GM12873 (cell line): ENCODE results near the gene MYO19.
A peak's percentile ranks its signal among the peaks of the same experiment; 100 is the strongest.

Experiments used
- TF ChIP-seq, protein P1 (sequence below): IDR thresholded peaks from 2 replicates; pipeline ENCODE4 v1.5.1; 2012; ENCODE audit warnings: low read depth, mild to moderate bottlenecking, moderate library complexity, low read length, control low read depth; ENCODE audit not compliant: insufficient read depth; ENCODE audit errors: missing control alignments

MYO19 gene

DNA sequence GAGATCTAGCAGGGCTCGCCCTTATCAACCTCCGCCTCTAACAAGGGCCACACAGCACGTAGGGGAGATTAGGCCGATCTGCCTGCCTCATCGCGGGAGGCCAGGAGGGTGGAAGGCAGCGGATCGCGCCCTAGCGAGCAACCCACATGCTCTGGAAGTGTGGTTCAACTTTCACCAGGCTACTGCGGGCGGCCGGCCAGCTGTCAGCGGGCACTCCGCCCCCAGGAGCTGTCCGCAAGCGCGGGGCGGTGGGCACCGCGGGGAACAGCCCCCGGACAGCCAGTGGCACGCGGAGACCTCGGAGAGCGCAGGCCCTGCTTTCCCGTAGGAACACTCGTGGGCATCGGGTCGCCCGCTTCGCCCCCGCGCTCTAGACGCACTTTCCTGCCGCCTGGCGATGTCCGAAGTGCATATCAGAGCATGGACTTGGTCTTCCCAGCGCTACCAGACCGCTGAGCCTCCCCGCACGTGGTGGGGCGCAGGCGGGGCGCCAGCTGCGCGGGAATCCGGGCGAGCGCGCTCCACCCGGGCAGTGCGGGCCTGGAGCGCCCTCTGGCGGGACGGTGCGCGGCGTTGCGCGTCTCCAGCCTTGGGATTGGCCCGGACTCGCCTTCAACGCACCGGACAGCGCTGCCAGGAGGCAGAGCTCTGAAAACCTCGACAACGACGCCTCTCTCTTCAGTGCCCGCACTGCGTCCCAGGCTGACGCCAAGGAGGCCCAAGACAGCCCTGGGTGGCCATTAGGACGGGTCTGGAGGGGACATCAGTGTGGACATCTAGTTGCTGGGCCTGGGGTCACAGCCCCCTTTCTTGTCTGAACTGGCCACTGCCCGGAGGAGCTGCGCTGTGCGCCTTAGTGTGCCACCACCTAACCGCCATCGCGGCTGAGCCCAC lies 51.8 kb downstream of the MYO19 start:
- TF ChIP-seq, protein P1, sequence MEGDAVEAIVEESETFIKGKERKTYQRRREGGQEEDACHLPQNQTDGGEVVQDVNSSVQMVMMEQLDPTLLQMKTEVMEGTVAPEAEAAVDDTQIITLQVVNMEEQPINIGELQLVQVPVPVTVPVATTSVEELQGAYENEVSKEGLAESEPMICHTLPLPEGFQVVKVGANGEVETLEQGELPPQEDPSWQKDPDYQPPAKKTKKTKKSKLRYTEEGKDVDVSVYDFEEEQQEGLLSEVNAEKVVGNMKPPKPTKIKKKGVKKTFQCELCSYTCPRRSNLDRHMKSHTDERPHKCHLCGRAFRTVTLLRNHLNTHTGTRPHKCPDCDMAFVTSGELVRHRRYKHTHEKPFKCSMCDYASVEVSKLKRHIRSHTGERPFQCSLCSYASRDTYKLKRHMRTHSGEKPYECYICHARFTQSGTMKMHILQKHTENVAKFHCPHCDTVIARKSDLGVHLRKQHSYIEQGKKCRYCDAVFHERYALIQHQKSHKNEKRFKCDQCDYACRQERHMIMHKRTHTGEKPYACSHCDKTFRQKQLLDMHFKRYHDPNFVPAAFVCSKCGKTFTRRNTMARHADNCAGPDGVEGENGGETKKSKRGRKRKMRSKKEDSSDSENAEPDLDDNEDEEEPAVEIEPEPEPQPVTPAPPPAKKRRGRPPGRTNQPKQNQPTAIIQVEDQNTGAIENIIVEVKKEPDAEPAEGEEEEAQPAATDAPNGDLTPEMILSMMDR = peak; percentile 90

DNA sequence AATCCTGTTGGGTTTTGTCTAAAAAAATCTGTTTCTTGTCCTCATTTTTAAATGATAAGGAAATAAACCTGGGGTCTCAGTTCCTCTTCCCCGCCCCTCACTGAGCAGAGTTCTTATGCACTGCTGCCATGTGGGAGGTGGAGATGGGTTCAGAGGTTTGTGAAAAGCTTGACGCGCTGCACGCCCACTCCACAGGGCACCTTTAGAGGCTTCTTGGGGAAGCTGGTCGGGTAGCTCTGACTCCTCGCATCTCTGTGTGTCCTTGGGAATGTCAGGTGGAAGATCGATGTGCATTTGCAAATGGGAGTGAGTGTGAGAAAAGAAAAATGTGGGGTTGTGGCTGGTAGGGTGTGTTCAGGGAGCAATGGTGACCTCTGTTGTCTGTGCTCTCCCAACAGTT lies 52.8 kb downstream of the MYO19 start:
- TF ChIP-seq, protein P1 = no peak

DNA sequence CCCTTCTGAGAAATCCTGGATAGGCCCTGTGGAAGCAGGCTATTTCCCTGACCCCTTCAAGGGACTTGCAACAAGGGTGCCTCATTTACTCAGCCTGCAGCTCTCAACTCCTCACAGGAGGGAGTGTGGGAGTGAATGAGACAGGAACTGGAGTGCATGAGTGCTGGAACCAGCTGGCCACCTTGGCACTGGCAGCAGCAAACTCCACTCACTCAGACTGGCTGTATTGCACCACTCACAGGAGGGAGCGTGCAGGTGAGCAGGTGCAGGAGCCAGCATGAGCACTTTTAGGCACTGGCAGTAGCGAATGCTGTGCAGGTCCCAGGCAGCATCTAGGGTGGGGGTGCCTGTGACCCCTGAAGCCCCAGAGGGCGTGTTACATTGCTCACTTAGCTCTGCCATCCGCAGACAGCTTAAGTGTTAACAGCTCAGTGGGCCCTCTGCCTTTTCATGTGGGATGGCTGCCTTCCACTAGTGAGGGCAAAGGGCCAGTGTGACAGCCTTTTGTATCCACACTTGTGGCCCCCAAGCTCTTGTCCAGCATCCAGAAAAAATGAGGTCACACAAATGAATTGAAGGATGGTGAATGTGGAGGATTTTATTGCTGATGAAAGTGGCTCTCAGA lies 59.2 kb downstream of the MYO19 start:
- TF ChIP-seq, protein P1 = no peak

DNA sequence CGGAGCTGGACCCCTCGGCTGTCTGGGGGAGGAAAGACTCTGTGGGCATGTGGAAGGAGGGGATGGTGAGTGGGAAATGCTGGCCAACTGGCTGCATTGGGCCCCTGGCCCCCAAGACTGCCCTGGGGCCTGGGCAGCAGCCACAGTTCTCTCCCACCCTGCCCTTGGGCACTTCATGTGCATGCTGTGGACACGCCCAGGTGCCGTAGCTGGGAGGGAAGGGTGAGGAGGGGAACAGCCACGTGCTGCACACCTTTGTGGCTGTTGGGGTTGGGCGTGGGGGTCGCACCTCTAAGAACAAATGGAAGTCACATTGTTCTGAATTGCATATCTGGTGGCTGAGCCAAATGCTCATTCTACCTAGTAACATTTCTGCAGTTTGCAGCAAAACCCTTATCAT lies 60.1 kb downstream of the MYO19 start:
- TF ChIP-seq, protein P1 = no peak

DNA sequence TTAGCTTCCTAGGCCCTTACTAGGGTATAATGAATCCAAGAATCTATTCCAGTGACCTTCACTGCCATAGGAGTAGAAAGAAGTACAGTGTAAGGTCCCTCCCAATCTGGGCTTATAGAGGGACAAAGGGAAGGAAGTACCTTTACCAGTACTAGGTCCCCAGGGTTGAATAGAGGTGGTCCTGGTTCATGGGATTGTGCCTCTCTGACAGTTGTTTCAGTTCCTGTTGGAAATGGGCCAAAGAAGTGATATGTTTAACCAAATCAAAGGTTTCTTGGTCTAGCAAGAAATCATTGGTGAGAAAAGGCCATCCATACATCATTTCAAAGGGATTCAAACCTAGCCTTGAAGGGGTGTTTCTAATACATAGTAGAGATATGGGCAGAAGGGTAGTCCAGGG lies 64.2 kb downstream of the MYO19 start:
- TF ChIP-seq, protein P1 = no peak

DNA sequence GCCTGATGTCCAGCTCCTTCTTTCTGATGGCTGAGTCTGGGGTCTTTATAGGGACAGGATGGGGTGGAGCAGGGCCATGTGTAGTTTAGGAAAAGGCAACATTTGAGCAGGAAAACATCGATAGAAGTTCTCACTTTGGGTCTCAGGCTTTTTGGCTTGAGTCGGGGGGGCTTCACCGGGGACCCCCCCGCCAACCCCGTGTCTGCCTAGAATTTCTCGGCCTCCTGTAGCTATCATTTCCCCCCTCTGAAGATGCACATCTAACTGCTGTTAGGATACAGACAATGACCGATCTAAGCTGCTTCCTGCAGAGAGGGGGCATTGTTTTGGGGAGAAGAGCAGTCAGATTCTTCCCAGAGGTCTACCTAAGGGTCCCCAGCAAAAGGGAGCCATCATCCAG lies 64.9 kb downstream of the MYO19 start:
- TF ChIP-seq, protein P1 = no peak

DNA sequence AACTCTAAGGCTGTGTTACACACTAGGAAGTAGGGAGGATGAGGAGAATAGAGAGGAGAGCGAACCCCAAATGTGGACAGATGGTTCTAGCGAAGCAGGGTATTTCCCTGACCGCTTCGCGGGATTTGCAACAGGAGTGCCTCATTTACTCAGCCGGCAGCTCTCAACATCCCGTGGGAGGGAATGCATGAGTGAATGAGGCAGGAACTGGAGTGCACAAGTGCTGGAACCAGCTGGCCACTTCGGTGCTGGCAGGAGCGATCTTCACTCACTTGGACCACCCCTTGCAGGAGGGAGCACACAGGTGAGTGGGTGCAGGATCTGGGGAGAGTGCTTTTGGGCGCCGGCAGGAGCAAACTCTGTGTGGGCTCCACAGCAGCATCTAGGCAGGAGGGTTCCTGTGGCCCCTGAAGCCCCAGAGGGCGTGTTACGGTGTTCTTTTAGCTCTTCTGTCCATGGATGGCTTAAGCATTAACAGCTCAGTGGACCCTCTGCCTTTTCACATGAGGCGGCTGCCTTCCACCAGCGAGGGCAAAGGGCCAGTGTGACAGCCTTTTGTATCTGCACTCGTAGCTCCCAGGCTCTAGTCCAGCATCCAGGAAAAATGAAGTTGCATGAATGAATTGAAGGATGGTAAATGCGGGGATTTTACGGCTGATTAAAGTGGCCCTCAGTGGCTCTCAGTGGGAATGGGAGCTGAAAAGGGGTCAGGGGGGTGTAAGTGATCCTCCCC lies 65.6 kb downstream of the MYO19 start:
- TF ChIP-seq, protein P1 = no peak
